B cell (primary cell): ENCODE measurements around the gene CD177. TPM values are rescaled to one million over a fixed set of nuclear protein-coding genes. Genes with fewer than 3 reads are reported as not detected.
"Not testable (repeated sequence)": the region's sequence is repeated elsewhere in the genome, so short reads cannot be mapped to it uniquely, and the experiment has no call there.

Experiments used
- ATAC-seq: fragments of 200-7000 bp; cut with Tn5 transposase; one replicate; pipeline ENCODE4 v1.10.0; 2021; ENCODE audit warnings: low read depth, mild to moderate bottlenecking, moderate number of reproducible peaks, moderate library complexity
- CTCF ChIA-PET: fragments of 350-600 bp; sonication (Branson Sonifier 250); formaldehyde crosslinking; loops from one replicate; lab custom pipeline; 2021; ENCODE audit warnings: antibody characterized with exemption, inconsistent platforms; lab: Charles Lee
- POLR2A ChIA-PET: fragments of 350-600 bp; sonication (Branson Sonifier 250); formaldehyde crosslinking; loops from one replicate; lab custom pipeline; 2021; ENCODE audit warnings: antibody characterized with exemption; lab: Charles Lee
- DNase-seq: peaks from one replicate; pipeline ENCODE4 v3.0.0; 2013
- H2AFZ ChIP-seq: 2 replicates; pipeline ENCODE4 v1.6.1; 2012; ENCODE audit warnings: mild to moderate bottlenecking, low read depth, low read length; ENCODE audit not compliant: insufficient read depth, poor library complexity, severe bottlenecking
- H3K27ac ChIP-seq, 2 donors: 1 replicate in 1 of 2; 2 replicates in 1 of 2; pipeline ENCODE4 v1.5.1; 2012 to 2013; ENCODE audit warnings: low read length in 2 of 2, mild to moderate bottlenecking in 2 of 2, moderate library complexity in 1 of 2
- H3K27me3 ChIP-seq, 4 experiments: fragments of 200-600 bp in 1 of 4; sonication (generic) in 1 of 4; replicated peaks in 1 of 4; 1 replicate in 2 of 4; 2 replicates in 2 of 4; pipeline versions ENCODE4 v1.6.1 to v1.7.0; 2013 to 2016; ENCODE audit warnings: low read length in 3 of 4, mild to moderate bottlenecking in 2 of 4, mixed read lengths in 1 of 4, moderate library complexity in 1 of 4; ENCODE audit not compliant: insufficient read depth in 4 of 4, control insufficient read depth in 3 of 4; ENCODE audit errors: control extremely low read depth in 1 of 4
- H3K36me3 ChIP-seq, 2 experiments: replicated peaks in 1 of 2; 1 replicate in 1 of 2; 2 replicates in 1 of 2; pipeline versions ENCODE4 v1.6.1 to v1.7.1; 2013; ENCODE audit warnings: low read length in 1 of 2; ENCODE audit not compliant: insufficient read depth in 2 of 2, control insufficient read depth in 1 of 2; ENCODE audit errors: control extremely low read depth in 1 of 2, extremely low read depth in 1 of 2
- H3K4me1 ChIP-seq, 2 donors: fragments of 200-600 bp in 1 of 2; sonication (generic) in 1 of 2; 1 replicate in 1 of 2; 2 replicates in 1 of 2; pipeline versions ENCODE4 v1.5.1 to v1.6.1; 2013 to 2017; ENCODE audit warnings: low read length in 2 of 2; ENCODE audit not compliant: control insufficient read depth in 2 of 2, insufficient read depth in 2 of 2
- H3K4me2 ChIP-seq: replicated peaks from 2 replicates; pipeline ENCODE3; 2012; ENCODE audit warnings: mild to moderate bottlenecking, low read depth, low read length; ENCODE audit not compliant: poor library complexity, severe bottlenecking
- H3K4me3 ChIP-seq, 5 experiments: fragments of 200-600 bp in 1 of 5; sonication (generic) in 1 of 5; 1 replicate in 3 of 5; 2 replicates in 2 of 5; pipeline versions ENCODE4 v1.5.1 to v1.7.0; 2011 to 2016; ENCODE audit warnings: low read length in 4 of 5, mild to moderate bottlenecking in 4 of 5, low read depth in 2 of 5, control low read depth in 1 of 5, moderate library complexity in 1 of 5; ENCODE audit not compliant: insufficient read depth in 1 of 5; ENCODE audit errors: control extremely low read depth in 1 of 5, extremely low read depth in 1 of 5
- H3K79me2 ChIP-seq: fragments of 200-600 bp; sonication (generic); one replicate; pipeline ENCODE4 v1.6.0; 2016; ENCODE audit warnings: low read length; ENCODE audit not compliant: control insufficient read depth, insufficient read depth
- H3K9ac ChIP-seq: fragments of 200-600 bp; sonication (generic); 2 replicates; pipeline ENCODE4 v1.6.1; 2017; ENCODE audit warnings: mild to moderate bottlenecking, low read length, moderate library complexity
- H3K9me3 ChIP-seq, 3 donors: one replicate each; pipeline versions ENCODE4 v1.6.1 to v1.7.1; 2013; ENCODE audit warnings: low read length in 2 of 3; ENCODE audit not compliant: control insufficient read depth in 2 of 3, insufficient read depth in 1 of 3; ENCODE audit errors: control extremely low read depth in 1 of 3
- H4K20me1 ChIP-seq: 2 replicates; pipeline ENCODE4 v1.6.0; 2012; ENCODE audit warnings: mild to moderate bottlenecking, low read length; ENCODE audit not compliant: insufficient read depth, control insufficient read depth, poor library complexity, severe bottlenecking
- H3K27ac Mint-ChIP-seq: one replicate; pipeline ENCODE4 v1.8.0; 2021; ENCODE audit warnings: mixed read lengths
- H3K27me3 Mint-ChIP-seq: one replicate; pipeline ENCODE4 v1.8.0; 2021; ENCODE audit warnings: mixed read lengths
- H3K4me1 Mint-ChIP-seq: one replicate; pipeline ENCODE4 v1.8.0; 2021; ENCODE audit warnings: mixed read lengths
- H3K4me3 Mint-ChIP-seq: one replicate; pipeline ENCODE4 v1.8.0; 2021; ENCODE audit warnings: mixed read lengths
- H3K9me3 Mint-ChIP-seq: one replicate; pipeline ENCODE4 v1.8.0; 2022; ENCODE audit warnings: mixed read lengths; ENCODE audit not compliant: insufficient read depth
- WGBS: methylation state at CpG from one replicate; pipeline ENCODE4 v1.1.5; 2013; ENCODE audit warnings: missing lambda C conversion rate; ENCODE audit not compliant: insufficient coverage; 5-methylcytosine and 5-hydroxymethylcytosine counted together
- intact Hi-C: fragments of 100-400 bp; cut with micrococcal nuclease; formaldehyde crosslinking; loops from one replicate; pipeline ENCODE4 v1.10.0; 2022
- polyA plus RNA-seq: library from polyadenylated mRNA; depleted of rRNA; stranded (reverse); fragments of >200 nt; gene quantifications from 2 replicates; pipeline ENCODE4 v1.2.3, GENCODE V29; 2012
- total RNA-seq, 2 donors: library from RNA; stranded (reverse); fragments of 120-200 nt in 1 of 2; gene quantifications; 1 replicate in 1 of 2; 2 replicates in 1 of 2; pipeline versions ENCODE4 v1.2.3 to v1.2.4, GENCODE V29; 2013 to 2022

Gene CD177
- total and polyA plus RNA-seq, 2 donors (not counting 1 experiment from before 2014, with no cell fraction given) = not detected

DNA sequence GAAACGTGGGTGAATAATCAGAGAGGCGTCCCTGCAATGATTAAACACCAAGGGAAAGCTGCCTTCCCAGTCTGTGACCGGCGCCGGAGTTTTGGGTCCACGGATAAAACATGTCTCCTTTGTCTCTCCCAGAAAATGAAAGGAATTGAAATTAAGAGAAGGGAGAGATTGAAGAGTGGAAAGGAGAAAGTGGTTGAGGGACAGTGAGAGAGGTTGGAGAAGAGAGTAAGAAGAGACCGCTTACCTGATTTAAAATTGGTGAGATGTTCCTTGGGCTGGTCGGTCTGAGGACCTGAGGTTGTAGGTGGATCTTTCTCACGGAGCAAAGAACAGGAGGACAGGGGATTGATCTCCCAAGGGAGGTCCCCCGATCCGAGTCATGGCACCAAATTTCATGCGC is 24.9 kb upstream of the CD177 start:
- H3K9me3 ChIP-seq, H3K4me1 ChIP-seq, H3K4me3 ChIP-seq, H3K4me1 Mint-ChIP-seq, intact Hi-C loops, H3K4me3 Mint-ChIP-seq, H3K9ac ChIP-seq, H3K27ac ChIP-seq, H2AFZ ChIP-seq, CTCF ChIA-PET, H3K4me2 ChIP-seq, H3K9me3 Mint-ChIP-seq, DNase-seq, ATAC-seq, POLR2A ChIA-PET, H3K27ac Mint-ChIP-seq, H3K36me3 ChIP-seq, H3K27me3 ChIP-seq, H4K20me1 ChIP-seq, H3K27me3 Mint-ChIP-seq, H3K79me2 ChIP-seq: not testable (repeated sequence)
- WGBS = 90% methylated on average over 2 of the region's 12 CpGs

DNA sequence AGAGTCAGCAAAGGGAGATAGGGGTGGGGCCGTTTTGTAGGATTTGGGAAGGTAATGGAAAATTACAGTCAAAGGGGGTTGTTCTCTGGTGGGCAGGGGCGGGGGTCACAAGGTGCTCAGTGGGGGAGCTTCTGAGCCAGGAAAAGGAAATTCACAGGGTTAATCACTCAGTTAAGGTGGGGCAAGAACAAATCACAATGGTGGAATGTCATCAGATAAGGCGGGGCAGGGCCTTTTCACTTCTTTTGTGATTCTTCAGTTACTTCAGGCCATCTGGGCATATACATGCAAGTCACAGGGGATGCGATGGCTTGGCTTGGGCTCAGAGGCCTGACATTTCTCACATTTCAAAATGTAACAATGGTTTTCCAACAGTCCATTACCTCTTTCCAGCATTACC is 24.4 kb upstream of the CD177 start:
- H3K36me3 ChIP-seq, DNase-seq, ATAC-seq, H3K27ac ChIP-seq, H3K4me1 ChIP-seq, H3K79me2 ChIP-seq, CTCF ChIA-PET, H3K4me3 ChIP-seq, POLR2A ChIA-PET, H3K9me3 ChIP-seq, H4K20me1 ChIP-seq, H3K4me1 Mint-ChIP-seq, H3K4me2 ChIP-seq, H3K27ac Mint-ChIP-seq, H2AFZ ChIP-seq, H3K4me3 Mint-ChIP-seq, H3K9ac ChIP-seq, H3K27me3 Mint-ChIP-seq, intact Hi-C loops, H3K9me3 Mint-ChIP-seq, H3K27me3 ChIP-seq: not testable (repeated sequence)
- 79% methylated on average over 4 of the region's 4 CpGs for WGBS
